Chondrocyte (in vitro differentiated cells): ENCODE measurements around the gene CNTNAP5. TPM values are rescaled to one million over a fixed set of nuclear protein-coding genes. Genes with fewer than 3 reads are reported as not detected.

ENCODE experiments used
- DNase-seq: peaks from one replicate; pipeline ENCODE4 v3.0.0; 2021; ENCODE audit warnings: mixed read lengths, low spot score
- H3K27ac Mint-ChIP-seq: one replicate; pipeline ENCODE4 v1.8.0; 2021; ENCODE audit warnings: mild to moderate bottlenecking, moderate library complexity, mixed read lengths; ENCODE audit not compliant: unreplicated experiment
- H3K27me3 Mint-ChIP-seq: 2 replicates; pipeline ENCODE4 v1.8.0; 2021; ENCODE audit warnings: low read depth, mixed read lengths
- H3K36me3 Mint-ChIP-seq: 2 replicates; pipeline ENCODE4 v1.8.0; 2021; ENCODE audit warnings: low read depth, mixed read lengths
- H3K4me1 Mint-ChIP-seq: 2 replicates; pipeline ENCODE4 v1.8.0; 2021; ENCODE audit warnings: low read depth, mild to moderate bottlenecking, mixed read lengths
- H3K4me3 Mint-ChIP-seq: one replicate; pipeline ENCODE4 v1.8.0; 2021; ENCODE audit warnings: mild to moderate bottlenecking, moderate library complexity, mixed read lengths; ENCODE audit not compliant: unreplicated experiment
- H3K9me3 Mint-ChIP-seq: 2 replicates; pipeline ENCODE4 v1.8.0; 2021; ENCODE audit warnings: low read depth, mixed read lengths
- CTCF ChIP-seq: fragments of 200-600 bp; sonication (generic); IDR thresholded peaks from 2 replicates; pipeline ENCODE4 v1.5.0; 2021; ENCODE audit warnings: antibody characterized with exemption, mild to moderate bottlenecking, moderate library complexity
- total RNA-seq: library from RNA; stranded (reverse); gene quantifications from 3 replicates; pipeline ENCODE4 v1.2.1, GENCODE V29; 2021

The CNTNAP5 gene
- total RNA-seq, 1 donor from 2014 or later: not detected

GRCh38 chr2:124776332-124776731 lies 751.2 kb downstream of the CNTNAP5 start:
- H3K27ac Mint-ChIP-seq: no peak overlapping the region
- H3K4me1 Mint-ChIP-seq: no peaks in the 10 kb centered on the region
- H3K4me3 Mint-ChIP-seq: no peak overlapping the region
- DNase-seq: no peak
- TF ChIP-seq CTCF: no peak
- no peaks in the 10 kb centered on the region for H3K36me3 Mint-ChIP-seq
- H3K27me3 Mint-ChIP-seq: no peaks in the 10 kb centered on the region
- peaks cover 17% of the 10 kb centered on the region for H3K9me3 Mint-ChIP-seq

- Mint-ChIP-seq H3K27me3 (no peaks in the 10 kb centered on the region), H3K9me3 (peaks cover 7% of the 10 kb centered on the region), H3K36me3 (no peaks in the 10 kb centered on the region), H3K4me1 (no peaks in the 10 kb centered on the region), H3K4me3 (no peak overlapping the region), H3K27ac (no peak overlapping the region)
- TF ChIP-seq CTCF: no peak
- no peak for DNase-seq
Observed at GRCh38 chr2:124778076-124778475, 753.0 kb downstream of the CNTNAP5 start.

GRCh38 chr2:124796647-124797046 lies 771.6 kb downstream of the CNTNAP5 start:
- no peak for TF ChIP-seq CTCF
- H3K4me1 Mint-ChIP-seq: no peaks in the 10 kb centered on the region
- H3K36me3 Mint-ChIP-seq: no peaks in the 10 kb centered on the region
- DNase-seq: no peak
- H3K27ac Mint-ChIP-seq: no peak overlapping the region
- no peaks in the 10 kb centered on the region for H3K27me3 Mint-ChIP-seq
- H3K4me3 Mint-ChIP-seq: no peak overlapping the region
- no peaks in the 10 kb centered on the region for H3K9me3 Mint-ChIP-seq

- no peak overlapping the region for H3K4me3 Mint-ChIP-seq
- TF ChIP-seq CTCF: no peak
- no peaks in the 10 kb centered on the region for H3K36me3 Mint-ChIP-seq
- H3K9me3 Mint-ChIP-seq: no peaks in the 10 kb centered on the region
- no peak for DNase-seq
- no peaks in the 10 kb centered on the region for H3K4me1 Mint-ChIP-seq
- H3K27ac Mint-ChIP-seq: no peak overlapping the region
- no peaks in the 10 kb centered on the region for H3K27me3 Mint-ChIP-seq
Observed at GRCh38 chr2:124797049-124797448, 772.0 kb downstream of the CNTNAP5 start.

- H3K27me3 Mint-ChIP-seq: no peaks in the 10 kb centered on the region
- no peaks in the 10 kb centered on the region for H3K9me3 Mint-ChIP-seq
- no peaks in the 10 kb centered on the region for H3K36me3 Mint-ChIP-seq
- no peak overlapping the region for H3K27ac Mint-ChIP-seq
- no peak for DNase-seq
- no peak for TF ChIP-seq CTCF
- H3K4me3 Mint-ChIP-seq: no peak overlapping the region
- H3K4me1 Mint-ChIP-seq: no peaks in the 10 kb centered on the region
Observed at GRCh38 chr2:124798551-124798950, 773.5 kb downstream of the CNTNAP5 start.
